Loucy (cell line): ENCODE measurements around the gene CYFIP2.

Experiments used
- EZH2phosphoT487 ChIP-seq: fragments of 200-600 bp; IDR thresholded peaks from 2 replicates; pipeline ENCODE4 v1.6.1; 2018; ENCODE audit warnings: antibody characterized with exemption, mild to moderate bottlenecking, moderate library complexity, borderline replicate concordance
- TF ChIP-seq, protein P1 (sequence below): fragments of 200-600 bp; sonication (generic); conservative IDR thresholded peaks from 2 replicates; pipeline ENCODE4 v1.5.1; 2014; ENCODE audit warnings: mild to moderate bottlenecking, antibody characterized with exemption, low read length

DNA sequence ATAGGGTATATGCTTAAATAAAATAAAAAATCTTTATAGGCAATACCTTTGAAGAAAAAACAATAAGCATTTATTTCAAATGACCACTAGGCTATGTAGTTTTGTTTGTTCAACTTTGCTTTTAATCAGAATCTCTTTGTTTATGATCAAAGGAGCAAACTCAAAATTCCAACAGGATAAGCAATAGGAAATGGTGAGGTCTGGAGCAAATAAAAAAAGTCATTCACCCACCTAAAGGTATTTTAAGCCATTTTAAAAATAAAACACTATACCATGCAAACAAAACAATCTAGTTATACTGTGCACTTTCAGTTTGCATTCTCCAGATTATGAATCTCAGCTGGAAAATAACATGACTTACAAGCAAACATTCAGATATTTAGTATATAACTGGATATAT lies 35.3 kb upstream of the CYFIP2 start:
- TF ChIP-seq, protein P1, sequence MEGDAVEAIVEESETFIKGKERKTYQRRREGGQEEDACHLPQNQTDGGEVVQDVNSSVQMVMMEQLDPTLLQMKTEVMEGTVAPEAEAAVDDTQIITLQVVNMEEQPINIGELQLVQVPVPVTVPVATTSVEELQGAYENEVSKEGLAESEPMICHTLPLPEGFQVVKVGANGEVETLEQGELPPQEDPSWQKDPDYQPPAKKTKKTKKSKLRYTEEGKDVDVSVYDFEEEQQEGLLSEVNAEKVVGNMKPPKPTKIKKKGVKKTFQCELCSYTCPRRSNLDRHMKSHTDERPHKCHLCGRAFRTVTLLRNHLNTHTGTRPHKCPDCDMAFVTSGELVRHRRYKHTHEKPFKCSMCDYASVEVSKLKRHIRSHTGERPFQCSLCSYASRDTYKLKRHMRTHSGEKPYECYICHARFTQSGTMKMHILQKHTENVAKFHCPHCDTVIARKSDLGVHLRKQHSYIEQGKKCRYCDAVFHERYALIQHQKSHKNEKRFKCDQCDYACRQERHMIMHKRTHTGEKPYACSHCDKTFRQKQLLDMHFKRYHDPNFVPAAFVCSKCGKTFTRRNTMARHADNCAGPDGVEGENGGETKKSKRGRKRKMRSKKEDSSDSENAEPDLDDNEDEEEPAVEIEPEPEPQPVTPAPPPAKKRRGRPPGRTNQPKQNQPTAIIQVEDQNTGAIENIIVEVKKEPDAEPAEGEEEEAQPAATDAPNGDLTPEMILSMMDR, result no peak
- TF ChIP-seq EZH2phosphoT487, result no peak
